GM18526 (cell line): Measurements from ENCODE around the gene PRPSAP2.

Experiments
- POLR2A ChIP-seq: IDR thresholded peaks from 3 replicates; pipeline ENCODE4 v1.6.1; 2011; ENCODE audit not compliant: insufficient read length; ENCODE audit errors: extremely low read depth

PRPSAP2 gene

GRCh38 chr17:18953231-18953728, 95.3 kb downstream of the PRPSAP2 start:
- no peak for TF ChIP-seq POLR2A

DNA sequence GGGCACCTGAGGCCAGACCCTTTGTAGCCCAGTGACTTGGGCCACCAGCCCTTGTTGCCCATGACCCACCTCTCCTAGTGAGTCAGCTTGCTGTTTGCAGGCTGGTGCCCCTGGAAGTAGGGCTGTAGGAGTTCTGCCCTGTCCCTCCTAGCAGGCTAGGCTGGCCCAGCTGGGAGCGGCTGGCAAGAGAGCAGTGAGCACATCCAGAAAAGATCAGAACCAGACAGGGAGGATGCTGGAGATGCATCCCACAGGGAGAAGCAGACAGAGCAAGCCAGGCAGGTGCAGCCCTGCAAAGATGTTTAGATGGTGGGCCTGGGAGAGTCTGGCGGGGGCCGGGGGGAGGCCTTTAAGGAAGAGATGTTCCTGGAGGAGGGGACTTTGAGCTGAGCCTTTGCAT, 96.4 kb downstream of the PRPSAP2 start:
- TF ChIP-seq POLR2A = no peak

DNA sequence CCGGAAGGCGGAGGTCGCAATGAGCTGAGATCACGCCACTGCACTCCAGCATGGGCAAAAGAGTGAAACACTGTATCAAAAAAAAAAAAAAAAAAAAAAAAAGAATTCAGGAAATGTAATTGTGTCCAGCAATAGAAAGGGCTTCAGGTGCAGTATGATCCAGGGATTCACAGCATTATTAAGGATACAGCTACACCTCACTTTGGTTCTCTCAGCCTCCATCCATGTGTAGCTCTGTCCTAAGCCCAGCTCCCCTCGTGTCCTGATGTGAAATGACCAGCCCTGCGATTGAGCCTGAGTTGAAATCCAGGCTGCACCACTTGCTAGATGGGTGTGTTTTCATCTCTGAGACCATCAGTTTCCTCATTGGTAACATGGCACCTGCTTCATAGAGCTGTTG, 97.1 kb downstream of the PRPSAP2 start:
- no peak for TF ChIP-seq POLR2A

DNA sequence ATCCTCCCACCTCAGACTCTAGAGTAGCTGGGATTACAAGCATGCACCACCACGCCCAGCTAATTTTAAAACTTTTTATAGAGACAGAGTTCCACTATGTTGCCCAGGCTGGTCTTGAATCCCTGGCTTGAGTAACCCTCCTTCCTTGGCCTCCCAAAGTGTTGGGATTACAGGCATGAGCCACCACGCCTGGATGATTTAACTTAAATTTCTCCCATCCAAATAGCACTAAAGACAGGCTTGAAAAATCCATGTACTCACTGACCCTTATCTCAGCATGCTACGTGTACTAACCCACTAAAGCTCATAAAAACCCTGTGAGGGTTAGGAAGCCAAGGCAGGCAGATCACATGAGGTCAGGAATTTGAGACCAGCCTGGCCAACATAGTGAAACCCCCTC, 98.7 kb downstream of the PRPSAP2 start:
- TF ChIP-seq POLR2A = no peak

DNA sequence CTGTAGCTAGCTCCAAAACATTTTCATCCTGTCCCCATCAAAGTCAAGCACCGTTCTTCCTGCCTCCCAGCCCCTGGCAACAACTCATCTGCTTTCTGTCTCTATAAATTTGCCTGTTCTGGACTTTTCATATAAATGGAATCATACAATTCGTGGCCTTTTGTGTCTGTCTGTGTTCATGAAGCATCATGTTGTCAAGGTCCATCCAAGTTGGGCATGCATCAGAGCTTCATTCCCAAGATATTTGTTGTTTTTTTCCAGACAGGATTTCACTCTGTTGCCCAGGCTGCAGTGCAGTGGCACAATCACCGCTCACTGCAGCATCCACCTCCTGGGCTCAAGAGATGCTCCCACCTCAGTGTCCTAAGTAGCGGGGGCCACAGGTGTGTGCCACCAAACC, 99.9 kb downstream of the PRPSAP2 start:
- no peak for TF ChIP-seq POLR2A

- no peak for TF ChIP-seq POLR2A
These were observed 100.7 kb downstream of the PRPSAP2 start for GRCh38 chr17:18958611-18959010.

- TF ChIP-seq POLR2A = no peak
These were observed 101.3 kb downstream of the PRPSAP2 start for GRCh38 chr17:18959071-18959844.

GRCh38 chr17:18959845-18960240, 101.9 kb downstream of the PRPSAP2 start:
- TF ChIP-seq POLR2A = no peak

DNA sequence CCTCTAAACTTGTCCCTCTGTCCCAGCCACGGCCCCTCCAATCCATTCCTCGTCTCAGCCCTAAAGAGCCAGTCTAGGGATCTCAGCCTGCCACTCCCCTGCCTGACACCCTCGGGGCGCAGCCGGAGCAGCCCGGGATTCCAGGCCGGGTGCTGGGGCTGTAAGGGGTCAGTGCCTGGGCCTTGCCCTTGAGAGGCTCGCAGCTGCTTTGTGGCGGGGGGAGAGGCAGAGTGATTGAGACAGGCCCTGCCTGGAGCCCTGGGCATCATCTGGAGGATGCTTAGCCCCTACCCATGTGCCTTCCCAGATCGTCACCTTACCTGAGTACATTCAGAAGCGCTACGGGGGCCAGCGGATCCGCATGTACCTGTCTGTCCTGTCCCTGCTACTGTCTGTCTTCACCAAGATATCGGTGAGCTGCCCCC, 102.3 kb downstream of the PRPSAP2 start:
- no peak for TF ChIP-seq POLR2A

GRCh38 chr17:18960803-18961511, 103.0 kb downstream of the PRPSAP2 start:
- TF ChIP-seq POLR2A = no peak

GRCh38 chr17:18961634-18962493, 103.9 kb downstream of the PRPSAP2 start:
- no peak for TF ChIP-seq POLR2A

- no peak for TF ChIP-seq POLR2A
These were observed 104.5 kb downstream of the PRPSAP2 start for GRCh38 chr17:18962494-18962815.

GRCh38 chr17:18963126-18964017, 105.4 kb downstream of the PRPSAP2 start:
- no peak for TF ChIP-seq POLR2A

DNA sequence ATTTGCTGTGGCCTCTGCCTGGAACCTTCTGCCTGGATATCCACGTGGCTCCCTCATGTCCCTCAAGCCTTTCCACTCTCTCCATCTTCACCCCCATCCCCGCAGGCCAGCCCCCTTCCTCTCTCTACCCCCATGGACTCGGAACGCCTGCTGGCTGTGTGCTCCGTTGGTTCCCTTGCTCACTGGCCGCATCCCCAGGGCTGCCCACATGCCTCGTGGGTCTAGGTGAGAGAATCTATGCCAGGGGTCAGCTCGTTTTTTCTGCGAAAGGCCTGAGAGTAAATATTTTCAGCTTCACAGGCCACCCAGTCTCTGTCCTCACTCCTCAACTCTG, 106.1 kb downstream of the PRPSAP2 start:
- TF ChIP-seq POLR2A = no peak

GRCh38 chr17:18964550-18964949, 106.6 kb downstream of the PRPSAP2 start:
- no peak for TF ChIP-seq POLR2A

- no peak for TF ChIP-seq POLR2A
These were observed 107.8 kb downstream of the PRPSAP2 start for GRCh38 chr17:18965530-18966236.
